HepG2 (cell line): ENCODE measurements around the gene BMAL1. TPM values are rescaled to one million over a fixed set of nuclear protein-coding genes. Genes with fewer than 3 reads are reported as not detected.

ENCODE experiments used
- ATAC-seq: fragments of 200-7000 bp; cut with Tn5 transposase; 3 replicates; pipeline ENCODE4 v1.9.1; 2020; ENCODE audit warnings: mild to moderate bottlenecking, moderate library complexity
- BruUV-seq: library from RNA; stranded (reverse); fragments of 400-500 nt; replicated peaks from 2 replicates; lab custom pipeline; 2021; lab: Mats Ljungman, UMichigan
- CTCF ChIA-PET: fragments of 300-600 bp; formaldehyde crosslinking; extraction: SDS; loops from one replicate; lab custom pipeline; 2021; ENCODE audit warnings: low total read pairs, inconsistent platforms, low intra/inter-chr PET ratio; lab: Yijun Ruan, JAX
- POLR2A ChIA-PET: fragments of 350-600 bp; sonication (Branson Sonifier 250); formaldehyde crosslinking; loops from one replicate; lab custom pipeline; 2020; ENCODE audit warnings: antibody characterized with exemption, inconsistent platforms; lab: Yijun Ruan, JAX
- DNase-seq: peaks from one replicate; pipeline ENCODE4 v3.0.0-alpha.2; 2015; ENCODE audit warnings: low spot score
- FAIRE-seq: peaks from 3 replicates; lab custom pipeline; 2011; peaks lifted over from hg19 to GRCh38; lab: Jason Lieb, UNC
- H2AFZ ChIP-seq: one replicate; pipeline ENCODE4 v1.6.1; 2011; ENCODE audit warnings: low read length, inconsistent platforms
- H3K27ac ChIP-seq: fragments of 300-600 bp; 3 replicates; pipeline ENCODE4 v1.8.0; 2011; ENCODE audit warnings: mixed run types, mild to moderate bottlenecking, mixed read lengths, low read length, inconsistent platforms; ENCODE audit not compliant: insufficient read depth; ENCODE audit errors: extremely low read length
- H3K27me3 ChIP-seq, 2 experiments: fragments of 200-600 bp in 1 of 2; 2 replicates in 1 of 2; 3 replicates in 1 of 2; pipeline versions ENCODE4 v1.6.0 to v1.8.0; 2011; ENCODE audit warnings: low read length in 2 of 2, mild to moderate bottlenecking in 2 of 2, moderate library complexity in 2 of 2, inconsistent platforms in 1 of 2; ENCODE audit not compliant: insufficient read depth in 2 of 2, control insufficient read depth in 1 of 2
- H3K36me3 ChIP-seq, 2 experiments: fragments of 200-600 bp in 1 of 2; replicated peaks in 1 of 2; 2 replicates in 1 of 2; 3 replicates in 1 of 2; pipeline versions ENCODE4 v1.5.1 to v1.8.0; 2011; ENCODE audit warnings: low read length in 2 of 2, inconsistent platforms in 1 of 2; ENCODE audit not compliant: insufficient read depth in 2 of 2, control insufficient read depth in 1 of 2
- H3K4me1 ChIP-seq: 2 replicates; pipeline ENCODE4 v1.5.1; 2012; ENCODE audit warnings: low read length, inconsistent platforms; ENCODE audit not compliant: insufficient read depth
- H3K4me2 ChIP-seq: 2 replicates; pipeline ENCODE4 v1.6.0; 2011; ENCODE audit warnings: low read depth, low read length, inconsistent platforms
- H3K4me3 ChIP-seq, 3 experiments: fragments of 200-600 bp in 1 of 3; sonication (generic), shearing (Covaris generic) in 1 of 3; replicated peaks in 1 of 3; 2 replicates each; pipeline ENCODE4 v1.5.1; 2011 to 2016; ENCODE audit warnings: low read length in 3 of 3, inconsistent platforms in 2 of 3, low read depth in 2 of 3, mild to moderate bottlenecking in 2 of 3, control low read depth in 1 of 3, mixed read lengths in 1 of 3; ENCODE audit not compliant: insufficient read depth in 1 of 3
- H3K79me2 ChIP-seq: one replicate; pipeline ENCODE4 v1.6.1; 2011; ENCODE audit warnings: low read length, inconsistent platforms; ENCODE audit not compliant: insufficient read depth
- H3K9ac ChIP-seq: 2 replicates; pipeline ENCODE4 v1.6.0; 2011; ENCODE audit warnings: mild to moderate bottlenecking, low read depth, low read length, inconsistent platforms; ENCODE audit not compliant: insufficient read depth
- H3K9me3 ChIP-seq: 2 replicates; pipeline ENCODE4 v1.5.1; 2012; ENCODE audit warnings: mild to moderate bottlenecking, low read length
- H4K20me1 ChIP-seq: 2 replicates; pipeline ENCODE4 v1.6.0; 2011; ENCODE audit warnings: inconsistent platforms, mild to moderate bottlenecking, low read length, moderate library complexity; ENCODE audit not compliant: insufficient read depth
- EZH2 ChIP-seq: conservative IDR thresholded peaks from 2 replicates; pipeline ENCODE4 v1.6.1; 2012; ENCODE audit warnings: mild to moderate bottlenecking, low read depth, low read length, moderate library complexity
- SIN3A ChIP-seq: IDR thresholded peaks from 2 replicates; pipeline ENCODE4 v1.6.1; 2011; ENCODE audit warnings: low read depth, mild to moderate bottlenecking, control low read depth, low read length, borderline replicate concordance
- SPEN ChIP-seq: sonication (generic); formaldehyde crosslinking; IDR thresholded peaks from 2 replicates; pipeline ENCODE4 v1.5.1; 2020; ENCODE audit warnings: low read depth, mild to moderate bottlenecking, missing genetic modification reagents
- TRIM24 ChIP-seq: sonication (generic); formaldehyde crosslinking; IDR thresholded peaks from 2 replicates; pipeline ENCODE4 v1.8.0; 2022; ENCODE audit warnings: mild to moderate bottlenecking, missing genetic modification reagents
- ZNF766 ChIP-seq: sonication (generic); formaldehyde crosslinking; IDR thresholded peaks from 2 replicates; pipeline ENCODE4 v1.5.0; 2020; ENCODE audit warnings: missing genetic modification reagents, borderline replicate concordance
- WGBS: methylation state at CpG from one replicate; pipeline ENCODE4 v1.1.6; 2017; ENCODE audit warnings: low lambda C conversion rate; 5-methylcytosine and 5-hydroxymethylcytosine counted together
- in situ Hi-C: cut with HindIII; loops from 2 replicates; pipeline ENCODE4 v1.10.0; 2017; ENCODE audit warnings: low pct_unique_long_range_greater_than_20kb; ENCODE audit not compliant: extremely low pct_ligation_motif_present
- intact Hi-C: fragments of 100-400 bp; cut with micrococcal nuclease; formaldehyde crosslinking; loops from one replicate; pipeline ENCODE4 v1.10.0; 2022; ENCODE audit not compliant: unreplicated experiment
- polyA plus RNA-seq, 8 experiments: library from polyadenylated mRNA; depleted of rRNA in 3 of 8; stranded (reverse) in 7 of 8; unstranded in 1 of 8; fragments of >200 nt; fragmentation: Illumina TruSeq in 4 of 8; extraction: Trizol in 4 of 8; gene quantifications; 2 replicates each; pipeline versions ENCODE4 v1.2.1 to v1.2.3, GENCODE V29; 2011 to 2016; ENCODE audit warnings: low read depth in 4 of 8, missing spikeins in 1 of 8, mixed read lengths in 1 of 8; ENCODE audit not compliant: insufficient read depth in 1 of 8
- total RNA-seq, 5 experiments: library from RNA; depleted of rRNA; stranded (reverse); fragments of >200 nt; fragmentation: Illumina TruSeq; extraction: Trizol; gene quantifications; 2 replicates each; pipeline ENCODE4 v1.2.3, GENCODE V29; 2016; ENCODE audit warnings: low read depth in 1 of 5
- TF ChIP-seq, protein P1 (sequence below): sonication (generic); formaldehyde crosslinking; IDR thresholded peaks from 2 replicates; pipeline ENCODE4 v1.9.0; 2022; ENCODE audit warnings: low read depth, missing genetic modification reagents
- TF ChIP-seq, protein P2 (sequence below), 2 experiments: sonication (generic) in 1 of 2; formaldehyde crosslinking in 1 of 2; IDR thresholded peaks; 2 replicates each; pipeline versions ENCODE4 v1.4.0 to v1.6.1; 2016 to 2020; ENCODE audit warnings: borderline replicate concordance in 1 of 2, low read depth in 1 of 2, mild to moderate bottlenecking in 1 of 2, missing genetic modification reagents in 1 of 2

BMAL1 gene
- total and polyA plus RNA-seq, 2 of the 13 experiments (the other 11 are each of a cell fraction or from before 2014, with no cell fraction given): 4.5 to 4.8 TPM

DNA sequence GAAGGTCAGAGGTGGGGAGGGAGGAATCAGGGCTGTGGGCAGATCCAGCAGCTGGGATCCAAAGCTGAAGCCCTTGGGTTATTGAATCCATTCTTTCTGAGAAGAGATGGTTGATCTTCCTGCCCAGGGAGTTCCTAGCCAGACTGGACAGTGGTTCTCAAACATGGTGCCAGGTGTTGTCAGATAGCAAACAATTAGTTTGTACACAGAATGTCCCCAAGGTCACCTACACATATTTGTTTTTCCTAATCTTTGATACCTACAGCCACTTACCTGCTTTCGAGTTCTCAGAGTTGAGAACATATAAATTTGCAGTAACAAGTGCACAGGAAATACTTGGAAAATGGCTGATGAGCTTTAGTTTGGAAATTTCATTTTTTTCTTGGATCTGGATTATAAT is 54.5 kb downstream of the BMAL1 start:
- ChIA-PET CTCF (no interaction called here), POLR2A (no interaction called here)
- H3K4me1 ChIP-seq: peaks cover 27% of the 10 kb centered on the region
- WGBS: 15% methylated on average over 1 of the region's 1 CpG
- FAIRE-seq: no peak
- H4K20me1 ChIP-seq: no peaks in the 10 kb centered on the region
- no peak overlapping the region for H2AFZ ChIP-seq
- TF ChIP-seq TRIM24 (CRISPR knock-in tag): no peak
- TF ChIP-seq EZH2: no peak
- TF ChIP-seq, protein P1, sequence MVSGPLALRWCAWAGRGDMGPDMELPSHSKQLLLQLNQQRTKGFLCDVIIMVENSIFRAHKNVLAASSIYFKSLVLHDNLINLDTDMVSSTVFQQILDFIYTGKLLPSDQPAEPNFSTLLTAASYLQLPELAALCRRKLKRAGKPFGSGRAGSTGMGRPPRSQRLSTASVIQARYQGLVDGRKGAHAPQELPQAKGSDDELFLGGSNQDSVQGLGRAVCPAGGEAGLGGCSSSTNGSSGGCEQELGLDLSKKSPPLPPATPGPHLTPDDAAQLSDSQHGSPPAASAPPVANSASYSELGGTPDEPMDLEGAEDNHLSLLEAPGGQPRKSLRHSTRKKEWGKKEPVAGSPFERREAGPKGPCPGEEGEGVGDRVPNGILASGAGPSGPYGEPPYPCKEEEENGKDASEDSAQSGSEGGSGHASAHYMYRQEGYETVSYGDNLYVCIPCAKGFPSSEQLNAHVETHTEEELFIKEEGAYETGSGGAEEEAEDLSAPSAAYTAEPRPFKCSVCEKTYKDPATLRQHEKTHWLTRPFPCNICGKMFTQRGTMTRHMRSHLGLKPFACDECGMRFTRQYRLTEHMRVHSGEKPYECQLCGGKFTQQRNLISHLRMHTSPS (CRISPR knock-in tag): no peak
- no peak for TF ChIP-seq ZNF766 (CRISPR knock-in tag)
- TF ChIP-seq SIN3A: no peak
- no peak for TF ChIP-seq SPEN
- TF ChIP-seq, protein P2, sequence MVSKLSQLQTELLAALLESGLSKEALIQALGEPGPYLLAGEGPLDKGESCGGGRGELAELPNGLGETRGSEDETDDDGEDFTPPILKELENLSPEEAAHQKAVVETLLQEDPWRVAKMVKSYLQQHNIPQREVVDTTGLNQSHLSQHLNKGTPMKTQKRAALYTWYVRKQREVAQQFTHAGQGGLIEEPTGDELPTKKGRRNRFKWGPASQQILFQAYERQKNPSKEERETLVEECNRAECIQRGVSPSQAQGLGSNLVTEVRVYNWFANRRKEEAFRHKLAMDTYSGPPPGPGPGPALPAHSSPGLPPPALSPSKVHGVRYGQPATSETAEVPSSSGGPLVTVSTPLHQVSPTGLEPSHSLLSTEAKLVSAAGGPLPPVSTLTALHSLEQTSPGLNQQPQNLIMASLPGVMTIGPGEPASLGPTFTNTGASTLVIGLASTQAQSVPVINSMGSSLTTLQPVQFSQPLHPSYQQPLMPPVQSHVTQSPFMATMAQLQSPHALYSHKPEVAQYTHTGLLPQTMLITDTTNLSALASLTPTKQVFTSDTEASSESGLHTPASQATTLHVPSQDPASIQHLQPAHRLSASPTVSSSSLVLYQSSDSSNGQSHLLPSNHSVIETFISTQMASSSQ (IDR thresholded peaks at IDR 0.05; ENCODE audit: low read depth): no peak
- TF ChIP-seq, protein P2 (CRISPR knock-in tag; IDR thresholded peaks at IDR 0.05; ENCODE audit: borderline replicate concordance): no peak
- no peaks in the 10 kb centered on the region for H3K9me3 ChIP-seq
- no peaks in the 10 kb centered on the region for H3K36me3 ChIP-seq
- H3K4me2 ChIP-seq: no peak overlapping the region
- in situ Hi-C loops (no loop called here), intact Hi-C loops (loop anchor here (10.0 kb wide), 1 partner anchor 57 kb away; the partner anchor contains the start of gene BMAL1)
- BruUV-seq: no TSS peak
- no peaks in the 10 kb centered on the region for H3K79me2 ChIP-seq
- no peak for ATAC-seq
- H3K27ac ChIP-seq: no peak overlapping the region
- H3K4me3 ChIP-seq: no peak overlapping the region
- no peak for DNase-seq
- no peaks in the 10 kb centered on the region; a peak in 1 of 5 replicates for H3K27me3 ChIP-seq
- no peak overlapping the region for H3K9ac ChIP-seq
